DMS79 treated with DMSO at 0.1 percent for 48 hours (cell line): ENCODE measurements around the gene RAX.

Experiments used
- DNase-seq: peaks from one replicate; lab custom pipeline; 2025; lab: John Stamatoyannopoulos, UW

Gene RAX

DNA sequence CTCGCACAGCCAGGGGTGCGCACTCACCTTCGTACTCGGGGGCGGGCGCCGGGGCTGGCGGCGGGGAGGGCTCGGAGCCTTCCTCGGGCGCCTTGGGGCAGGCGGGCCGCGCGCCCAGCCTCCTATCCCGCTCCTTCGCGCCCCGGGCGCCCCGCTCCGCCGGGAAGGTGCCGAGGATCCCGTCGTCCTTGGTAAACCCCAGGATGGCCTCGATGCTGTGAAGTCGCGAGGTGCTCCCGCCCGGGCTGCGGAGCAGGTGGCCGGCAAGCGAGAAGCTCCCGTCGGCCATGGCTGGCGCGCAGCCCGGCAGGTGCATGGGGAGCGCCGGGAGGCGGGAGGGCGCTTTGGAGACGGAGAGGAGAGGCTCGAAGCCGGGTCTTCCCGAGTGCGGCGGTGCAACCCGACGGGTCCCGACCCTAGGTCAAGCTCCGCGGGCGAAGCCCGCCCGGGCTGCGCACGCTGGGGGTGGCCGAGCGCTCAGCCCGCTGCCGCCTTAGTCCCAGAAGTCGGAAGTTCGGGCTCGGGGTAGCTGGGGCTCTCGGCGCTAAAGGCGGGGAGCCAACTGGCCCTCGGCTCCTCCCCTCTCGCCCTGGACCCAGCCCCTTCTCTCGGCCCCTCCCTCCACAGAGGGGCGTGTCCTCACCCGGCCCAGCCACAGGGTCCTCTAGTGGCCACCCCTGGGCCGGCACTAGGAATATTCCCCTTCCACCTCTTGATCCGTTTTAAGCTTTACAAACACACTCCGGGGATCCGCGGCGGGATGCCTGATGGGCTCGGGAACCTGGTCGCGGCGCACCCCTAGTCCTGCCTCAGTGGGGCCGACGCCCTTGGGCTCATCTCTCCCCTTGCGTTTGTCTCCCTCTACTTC lies at the start of gene RAX:
Gene RAX, minus strand, starts transcription at position 564 of the 868 bp plus-strand sequence. Its CDS starts 248 bp downstream, at position 316.
- no peak for DNase-seq

DNA sequence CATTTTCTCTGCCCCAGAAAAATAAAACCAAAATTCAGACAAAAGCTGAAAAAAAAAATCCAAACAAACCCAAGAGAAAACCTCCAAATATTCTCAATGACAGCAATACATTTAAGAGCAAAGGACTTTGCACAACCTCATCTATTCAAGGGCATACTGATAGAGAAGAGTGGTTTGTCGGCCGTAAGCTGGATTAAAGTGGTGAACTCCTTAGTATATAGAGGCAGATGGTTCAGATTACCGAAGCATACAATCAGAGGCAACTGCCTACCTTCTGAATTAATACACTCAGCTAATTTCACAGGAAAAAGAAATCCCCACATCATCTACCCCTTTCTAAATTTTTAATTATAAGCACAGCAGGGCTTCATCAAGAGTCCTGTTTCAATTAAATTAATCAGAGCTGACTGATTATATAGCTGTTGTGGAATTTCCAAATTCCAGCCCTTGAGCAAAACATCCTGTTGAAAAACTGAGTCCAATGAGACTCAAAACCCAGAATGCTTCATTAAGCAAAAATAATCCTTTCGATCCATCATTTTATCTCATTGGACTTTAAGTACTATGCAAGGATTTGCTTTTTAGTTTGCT lies 45.3 kb upstream of the RAX start, which contains the start of gene CPLX4:
Gene CPLX4, minus strand, starts transcription at position 190 of the 591 bp plus-strand sequence. Its CDS starts 187 bp downstream, at position 3.
- no peak for DNase-seq

DNA sequence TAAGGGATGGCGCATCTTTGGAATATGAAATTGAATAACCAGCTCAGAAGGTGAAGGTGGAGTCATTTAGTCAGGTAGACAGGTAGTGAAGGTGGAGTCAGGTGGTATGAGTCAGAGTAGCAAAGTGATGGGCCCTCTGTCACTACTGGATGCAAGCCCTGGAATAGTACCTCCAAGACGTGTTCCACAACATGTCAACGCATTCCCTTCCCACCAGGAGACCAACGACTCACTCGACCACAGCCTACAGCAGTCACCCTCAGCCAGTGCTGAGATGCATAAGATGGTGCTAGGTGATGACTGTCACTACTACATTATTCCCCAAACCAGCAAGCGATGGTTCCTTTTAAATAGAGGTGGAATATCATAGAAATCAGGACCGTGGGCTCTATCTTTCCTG lies 38.4 kb upstream of the RAX start:
- no peak for DNase-seq

DNA sequence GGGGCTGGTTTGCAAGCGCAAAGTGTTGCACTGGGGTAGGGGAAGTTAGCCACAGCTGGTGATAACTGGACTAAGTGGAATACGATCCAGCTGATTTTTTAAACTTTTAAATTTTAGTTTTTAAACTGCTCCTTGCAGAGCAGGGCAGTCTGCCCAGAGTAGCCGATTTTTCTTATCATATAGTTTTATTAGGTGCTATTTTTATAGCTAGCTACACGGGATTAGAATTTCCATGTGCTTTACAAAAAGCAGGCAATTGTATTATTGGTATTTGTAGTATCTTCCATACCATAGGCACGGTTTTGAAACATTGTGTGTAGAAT lies 35.6 kb upstream of the RAX start:
- no peak for DNase-seq

DNA sequence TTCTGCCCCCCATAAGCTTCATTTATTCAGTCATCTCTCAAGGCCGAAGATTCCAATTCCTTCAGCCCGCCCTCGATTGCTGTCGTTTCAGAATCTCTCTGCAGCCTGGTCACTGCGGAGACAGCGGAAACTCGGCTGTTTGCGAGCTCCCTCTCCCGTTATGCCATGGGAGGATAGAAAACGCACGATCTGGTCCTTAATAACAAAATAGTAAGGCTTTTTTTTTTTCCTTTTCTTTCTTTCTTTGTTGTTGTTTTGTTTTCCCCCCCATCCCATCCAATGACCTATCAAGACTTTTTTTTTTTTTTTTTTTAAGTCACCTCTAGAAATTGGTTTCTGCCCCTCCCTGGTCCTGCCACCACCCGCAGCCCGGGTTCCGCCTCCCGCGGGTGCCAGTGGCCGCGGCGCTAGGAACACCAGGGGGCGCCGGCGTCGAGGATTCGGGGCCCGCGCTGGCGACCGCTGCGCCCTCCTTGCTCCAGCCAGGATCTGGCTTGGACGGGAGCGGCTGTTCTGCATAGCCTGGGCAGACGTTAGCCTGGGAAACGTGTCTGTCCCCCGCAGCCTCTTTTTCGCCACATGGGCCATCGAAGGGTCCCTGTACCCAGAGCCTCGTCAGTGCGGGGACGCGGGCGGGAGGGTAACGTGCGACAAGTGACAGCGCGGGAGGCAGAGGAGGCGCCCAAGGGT lies 35.1 kb upstream of the RAX start:
- peak; percentile 73 for DNase-seq

DNA sequence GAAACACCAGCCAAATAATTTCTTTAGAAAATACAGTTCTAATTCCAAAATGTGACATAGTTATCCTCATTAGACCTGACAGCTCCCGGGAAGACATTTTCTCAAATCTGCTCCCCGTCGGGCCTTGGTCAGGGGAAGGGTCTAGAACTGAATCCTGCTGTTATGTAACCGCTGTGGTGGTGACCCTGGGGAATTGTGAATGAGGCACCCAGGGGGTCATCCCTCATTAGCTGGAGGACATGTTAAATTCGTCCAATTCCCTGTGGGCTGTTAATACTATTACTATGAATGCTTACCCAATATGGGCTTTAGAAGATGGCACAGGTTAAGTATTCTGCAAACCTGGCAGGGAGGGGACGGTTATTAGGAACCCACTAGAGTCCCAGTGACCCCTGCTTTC lies 33.4 kb upstream of the RAX start:
- no peak for DNase-seq

DNA sequence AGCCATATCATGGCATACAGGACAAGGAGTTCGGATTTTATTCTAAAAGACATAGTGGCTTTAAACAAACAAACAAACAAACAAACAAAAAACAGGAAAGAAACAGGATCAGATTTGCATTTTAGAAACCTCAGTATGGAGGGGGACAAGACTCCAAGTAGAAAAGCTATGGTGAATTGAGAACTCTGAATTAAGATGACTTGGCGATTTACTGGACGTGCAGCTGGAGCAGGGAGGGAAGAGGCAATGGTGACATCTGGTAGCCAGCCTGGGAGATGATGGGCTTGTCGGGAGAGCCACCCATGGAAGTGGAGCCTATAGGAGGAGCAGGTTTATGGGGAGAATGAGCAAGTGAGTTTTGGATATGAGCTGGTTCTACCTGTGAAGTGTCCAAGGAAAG lies 32.0 kb upstream of the RAX start:
- no peak for DNase-seq

DNA sequence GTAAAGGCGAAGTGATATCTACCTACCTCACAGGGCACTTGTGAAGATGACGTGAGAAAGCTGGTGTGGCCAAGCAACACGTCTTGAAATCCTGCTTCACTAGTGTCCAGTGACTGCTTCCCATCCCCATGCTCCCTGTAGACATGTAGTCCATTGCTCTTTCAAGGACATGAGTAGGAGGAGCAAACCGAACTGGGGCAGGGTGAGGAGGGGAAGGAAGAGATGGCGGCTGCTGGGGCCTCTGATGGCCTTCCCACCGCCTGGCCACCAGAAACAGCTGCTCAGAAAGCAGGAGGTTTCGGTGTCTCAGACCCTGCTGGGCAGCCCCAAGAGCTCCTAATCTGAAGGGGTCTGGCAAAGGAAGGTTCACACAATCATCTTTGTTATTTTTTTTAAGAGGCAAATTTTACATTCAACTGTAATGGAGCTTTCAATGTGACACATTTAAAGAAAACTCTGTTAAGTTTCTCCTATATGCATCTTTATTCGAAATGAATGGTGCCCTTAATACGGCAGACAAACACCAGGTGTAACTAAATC lies 30.5 kb upstream of the RAX start:
- DNase-seq = no peak

DNA sequence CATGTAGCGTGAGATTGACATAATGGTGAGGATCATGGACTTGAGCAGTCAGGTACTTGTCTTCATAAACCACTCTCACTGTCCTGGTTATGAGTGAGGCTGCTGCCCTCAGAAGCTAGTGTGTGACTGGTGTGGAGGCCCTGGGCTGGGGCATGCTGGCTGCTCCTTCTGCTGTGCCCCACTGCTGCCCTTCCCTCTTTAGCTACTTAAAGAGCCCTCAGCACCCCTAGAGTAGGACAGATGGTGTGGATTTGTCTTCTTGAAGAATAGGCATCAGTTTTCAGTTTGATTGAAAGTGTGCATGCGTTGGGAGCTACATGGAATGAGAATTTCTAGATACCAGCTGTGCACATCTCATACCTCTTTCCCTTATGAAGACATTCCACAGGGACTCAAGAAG lies 29.8 kb upstream of the RAX start:
- no peak for DNase-seq

DNA sequence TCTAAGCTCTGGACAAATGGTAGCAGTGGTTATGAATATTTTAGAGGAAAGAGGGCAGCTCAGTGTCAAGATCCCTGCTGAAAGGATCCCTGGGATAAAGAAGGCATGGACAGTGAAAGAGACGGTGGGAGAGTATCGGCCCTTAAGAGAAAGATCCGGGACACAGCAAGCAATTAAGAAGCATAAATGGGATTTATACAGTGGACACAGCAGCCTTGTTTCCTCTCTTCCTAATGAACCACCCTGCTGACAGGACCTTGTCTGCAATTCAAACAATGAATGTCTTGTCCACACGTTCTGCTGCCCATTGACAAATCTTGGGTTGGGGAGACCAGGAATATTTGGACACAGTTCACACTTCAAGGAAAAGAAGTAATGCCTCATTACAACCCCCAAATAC lies 28.7 kb upstream of the RAX start:
- no peak for DNase-seq

DNA sequence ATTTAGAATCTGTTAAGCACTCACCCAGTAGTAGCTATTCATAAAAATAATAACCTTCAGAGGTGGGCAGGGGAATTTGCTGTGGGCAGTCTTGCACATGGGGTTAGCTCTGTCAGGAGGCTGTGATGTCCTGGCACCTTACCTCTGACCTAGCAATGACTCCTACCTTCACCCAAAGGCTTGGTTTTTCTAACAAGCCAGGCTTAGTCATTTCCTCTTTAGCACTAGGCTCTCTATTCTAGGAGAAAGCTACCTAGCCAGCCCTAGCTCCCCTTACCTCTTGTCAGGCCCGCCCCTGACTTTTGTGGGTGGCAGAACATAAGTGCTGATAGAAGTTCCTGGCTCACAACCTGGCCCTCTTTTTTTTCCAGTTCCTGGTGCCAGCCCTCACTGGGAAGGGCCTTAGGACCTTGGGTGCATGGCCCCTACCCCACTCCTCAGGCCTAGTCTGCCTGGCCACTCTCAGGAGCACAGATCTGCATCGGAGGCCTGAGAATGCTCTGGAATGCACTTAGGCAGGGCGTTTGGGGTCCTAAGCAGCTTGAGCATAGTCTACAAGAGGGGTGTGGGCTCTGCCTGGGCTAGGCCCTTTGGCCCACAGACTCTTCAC lies 27.5 kb upstream of the RAX start:
- DNase-seq = no peak

DNA sequence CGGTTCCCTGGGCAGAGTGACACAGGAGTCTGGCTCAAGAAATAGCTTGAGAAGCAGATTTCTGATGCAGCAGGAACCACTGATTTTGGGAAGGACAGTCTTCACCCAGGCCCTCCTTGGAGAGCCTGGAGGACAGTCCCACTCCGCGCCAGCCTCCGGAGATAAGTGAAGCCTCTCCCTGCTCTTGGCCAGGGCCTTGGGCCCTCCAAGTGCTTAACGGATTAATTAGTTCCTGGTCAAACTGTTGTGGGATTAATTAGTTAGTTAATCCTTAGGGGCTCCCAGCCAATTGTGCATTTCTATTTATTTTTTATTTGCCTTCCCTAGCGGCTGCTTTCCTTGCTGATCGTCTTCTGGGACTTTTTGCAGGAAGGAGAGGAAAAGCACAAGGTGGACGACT lies 25.6 kb upstream of the RAX start:
- no peak for DNase-seq

DNA sequence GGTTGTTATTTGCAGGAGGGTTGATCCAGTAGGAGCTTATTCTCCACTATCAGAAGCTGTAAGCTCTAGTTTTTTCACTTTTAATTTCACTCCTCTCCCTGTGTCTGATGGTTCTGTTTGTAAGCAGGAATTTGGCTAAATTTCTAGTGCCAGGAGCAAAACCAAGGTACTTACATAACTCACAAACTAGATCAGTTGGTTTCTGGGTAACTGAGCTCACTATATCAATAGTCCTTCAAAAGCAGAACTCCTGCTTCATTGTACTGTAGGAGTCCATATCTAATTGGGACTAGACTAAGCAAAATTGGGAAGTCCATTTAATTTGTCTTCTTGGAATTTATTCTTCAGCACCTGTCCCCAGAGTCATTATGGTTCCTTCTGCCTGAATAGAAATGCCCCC lies 20.1 kb upstream of the RAX start:
- DNase-seq = no peak

DNA sequence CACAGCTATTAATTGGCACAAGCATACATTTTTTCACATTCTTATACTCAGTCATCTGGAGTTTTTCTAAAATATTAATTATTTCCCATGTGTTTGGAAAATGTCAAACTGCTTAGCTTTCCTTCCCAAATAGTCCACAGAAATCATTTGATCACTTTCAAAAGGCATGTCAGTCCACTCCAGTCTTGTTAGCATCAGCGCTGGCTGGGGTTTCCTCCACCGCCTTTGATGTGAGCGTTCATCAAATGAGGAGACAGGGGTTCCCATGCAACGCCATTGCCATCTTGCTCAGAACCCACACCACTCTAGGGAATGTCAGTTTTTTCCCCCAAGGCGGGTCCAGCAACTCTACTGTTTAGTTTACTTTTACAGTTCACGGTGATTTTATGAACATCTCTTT lies 13.1 kb upstream of the RAX start:
- no peak for DNase-seq

DNA sequence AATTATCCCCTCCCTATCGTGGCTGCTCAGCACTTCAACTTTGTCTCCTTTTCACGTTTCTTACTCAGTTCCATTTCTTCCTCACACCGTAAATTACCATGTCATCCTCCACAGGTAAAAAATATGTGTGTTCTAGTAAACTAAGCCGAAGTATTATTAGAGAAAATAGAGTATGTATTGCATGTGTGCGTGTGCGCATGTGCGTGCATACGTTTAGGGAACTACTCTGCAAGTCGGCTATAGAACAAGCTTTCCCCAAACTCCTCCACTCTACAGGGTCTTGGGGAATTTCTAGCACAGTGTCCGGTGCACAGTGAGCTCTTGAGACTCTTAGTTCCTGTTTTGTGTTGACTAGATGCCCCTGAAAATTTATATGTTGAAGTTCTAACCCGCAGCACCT lies 9.1 kb upstream of the RAX start:
- no peak for DNase-seq

DNA sequence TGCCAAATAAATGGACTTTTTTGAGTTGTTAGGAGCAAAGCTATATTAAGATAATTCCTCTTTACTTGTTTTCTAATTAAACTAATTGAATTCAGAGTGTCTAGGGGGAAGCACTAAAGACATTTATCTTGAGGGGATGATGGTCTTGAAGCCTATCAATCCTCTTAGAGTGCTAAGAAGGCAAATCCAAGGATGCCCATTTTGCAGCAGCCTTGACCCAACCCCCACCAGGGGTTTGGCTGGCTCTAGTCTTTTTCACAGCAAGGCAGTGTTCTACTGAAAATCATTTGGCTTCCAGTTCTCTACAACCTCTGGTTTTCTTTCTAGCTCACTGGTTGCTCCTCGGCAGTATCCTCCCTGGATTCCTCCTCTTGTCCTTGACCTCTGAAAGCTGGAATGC lies 6.5 kb upstream of the RAX start:
- DNase-seq = no peak

DNA sequence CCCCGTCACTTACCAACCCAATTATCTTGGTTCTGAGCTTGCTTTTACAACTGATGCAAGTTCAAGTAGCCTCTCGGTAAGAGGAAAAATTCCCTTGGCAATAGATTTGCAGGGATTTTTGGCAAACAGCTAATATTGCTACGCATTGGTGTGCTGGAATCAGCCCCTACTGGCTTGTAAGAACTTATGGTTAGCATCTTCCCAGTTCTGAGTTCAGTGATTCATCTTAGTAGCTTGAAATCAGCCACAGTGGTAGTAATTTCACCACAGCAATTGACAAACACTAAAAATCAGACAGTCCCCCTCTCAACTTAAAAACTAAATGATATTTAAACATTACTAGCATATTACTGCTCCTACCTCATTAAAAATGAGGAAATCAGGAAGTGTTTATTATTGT lies 5.9 kb upstream of the RAX start:
- no peak for DNase-seq

DNA sequence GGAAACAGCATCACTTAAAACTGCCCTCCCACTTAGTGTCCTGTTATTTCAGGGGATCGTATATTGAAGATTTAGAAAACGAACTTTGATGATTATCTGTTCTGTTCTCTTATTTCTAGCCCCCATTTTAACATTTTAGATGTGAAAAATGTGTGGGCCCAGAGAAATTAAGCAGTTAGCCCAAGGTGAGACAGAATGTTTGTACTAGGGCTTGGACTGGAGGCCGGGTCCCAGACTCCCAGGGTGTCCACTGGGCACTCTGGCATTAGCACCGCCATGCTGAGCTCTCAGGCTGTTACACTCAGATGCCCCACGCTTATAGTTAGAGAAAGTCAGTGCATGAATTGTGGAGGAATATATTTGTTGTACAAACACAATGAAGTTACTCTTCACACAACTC lies 5.5 kb upstream of the RAX start:
- no peak for DNase-seq

DNA sequence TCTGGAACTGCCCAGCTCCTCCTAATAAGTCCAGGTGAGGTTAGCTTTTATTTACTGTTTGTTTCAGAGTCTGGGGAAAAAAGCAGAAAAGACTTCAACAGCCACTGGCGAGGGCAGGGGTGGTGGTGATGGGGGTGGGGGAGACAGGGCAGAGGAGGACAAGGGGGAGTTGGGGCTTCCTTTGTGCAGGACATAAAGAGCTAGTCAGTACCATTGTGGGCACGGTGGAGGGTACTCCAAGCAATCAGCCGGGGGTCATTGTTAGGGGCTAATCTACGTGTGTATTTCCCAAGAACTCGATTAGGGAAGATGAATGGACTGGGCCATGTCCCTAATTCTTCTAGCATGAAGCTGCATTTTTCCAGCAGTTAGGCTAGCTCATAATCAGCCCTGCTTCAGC lies 2.8 kb upstream of the RAX start:
- no peak for DNase-seq

DNA sequence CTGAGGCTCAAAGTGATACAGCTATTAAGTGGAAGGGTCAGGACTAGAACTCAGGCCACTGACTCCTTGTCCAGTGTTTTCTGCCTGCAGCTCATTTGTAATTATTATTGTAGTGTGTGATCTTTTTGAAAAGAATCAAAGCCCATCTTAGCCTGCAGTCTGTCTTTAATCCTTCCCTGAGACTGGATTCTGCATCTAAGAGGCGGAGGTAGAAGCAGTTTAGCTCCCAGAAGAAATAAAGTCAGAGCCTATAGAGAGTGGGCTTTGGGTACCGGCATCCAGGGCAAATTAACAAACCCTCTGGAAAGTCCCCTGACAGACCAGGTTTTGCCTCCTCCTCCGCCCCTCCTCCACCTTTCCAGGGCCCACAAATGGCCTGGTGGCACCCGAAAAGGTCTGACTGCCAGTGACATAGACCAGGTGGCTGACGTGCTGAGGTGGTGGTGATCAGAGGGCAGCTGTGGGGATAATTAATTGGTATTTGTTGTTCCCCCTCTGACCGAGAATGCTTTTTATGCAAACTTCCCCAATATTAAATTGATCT lies 2.2 kb upstream of the RAX start:
- DNase-seq = no peak

DNA sequence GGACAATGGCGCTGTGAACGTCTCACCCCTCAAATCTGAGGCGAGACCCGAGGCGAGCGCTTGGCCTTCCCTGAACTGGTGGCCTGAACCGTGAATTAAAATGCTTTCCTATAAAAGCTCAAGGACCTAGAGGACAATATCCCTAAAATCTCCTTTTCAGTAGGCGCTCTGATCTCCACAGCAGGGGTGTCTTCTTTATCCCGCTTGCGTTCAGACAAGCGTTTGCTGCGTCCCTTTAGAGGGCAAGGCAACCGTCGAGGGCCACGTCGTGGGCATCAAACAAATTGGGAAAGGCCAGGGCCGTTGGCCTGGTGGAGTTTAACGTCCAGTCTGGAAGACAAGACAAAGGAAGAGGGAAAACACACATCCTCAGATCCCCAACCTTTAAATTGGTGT lies 1.3 kb upstream of the RAX start:
- no peak for DNase-seq
